ENCODE data around the gene LRRC37A3. TPM values are rescaled to one million over a fixed set of nuclear protein-coding genes. Genes with fewer than 3 reads are reported as not detected.

The LRRC37A3 gene
- total and polyA plus RNA-seq, 2 of the 13 experiments (the other 11 are each of a cell fraction or from before 2014, with no cell fraction given), result 0.62 to 1.1 TPM

DNA sequence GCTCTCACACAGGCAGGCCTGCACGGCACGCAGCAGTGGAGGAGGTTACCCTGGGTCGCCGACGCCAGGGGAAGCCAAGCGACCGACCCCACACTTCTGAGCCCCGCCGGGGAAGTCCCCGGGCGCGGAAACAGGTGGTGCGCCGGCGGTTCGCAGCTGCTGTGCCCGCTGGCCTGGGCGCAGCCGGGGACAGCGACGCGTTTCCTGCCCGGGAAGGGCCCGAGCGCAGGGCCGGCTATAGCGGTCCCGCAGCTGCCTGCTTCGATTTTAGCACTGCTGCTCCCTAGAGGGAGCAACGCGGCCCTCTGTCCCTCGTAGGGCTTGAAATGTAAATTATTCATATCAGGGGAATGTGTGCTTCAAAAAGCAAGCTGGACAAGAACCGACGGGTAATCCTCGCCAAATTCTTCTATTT is 46.6 kb upstream of the LRRC37A3 start (continued):
- TF ChIP-seq RFX3 (CRISPR knock-in tag; IDR thresholded peaks at IDR 0.05) (0 out of 2 replicates have a peak, but pooled peaks have one; percentile 36), ZNF781 (CRISPR knock-in tag; IDR thresholded peaks at IDR 0.05; ENCODE audit: borderline replicate concordance, not compliant biosample characterization) (peak; percentile 97), ZBTB7B (CRISPR knock-in tag; IDR thresholded peaks at IDR 0.05) (peak; percentile 76), MED13 (CRISPR knock-in tag; IDR thresholded peaks at IDR 0.05) (0 out of 2 replicates have a peak, but pooled peaks have one; percentile 45), ZNF124 (CRISPR knock-in tag; IDR thresholded peaks at IDR 0.05) (peak; percentile 73), POLR2A (IDR thresholded peaks at IDR 0.05; ENCODE audit: insufficient read depth in 1 of 2, low read depth in 2 of 2, low read length in 2 of 2) (peak; percentile 57 to 75), ZNF607 (CRISPR knock-in tag; IDR thresholded peaks at IDR 0.05; ENCODE audit: borderline replicate concordance) (peak; percentile 99), YEATS2 (CRISPR knock-in tag; IDR thresholded peaks at IDR 0.05; ENCODE audit: borderline replicate concordance) (peak; percentile 81; the same call in 1 of the 2 replicates), ZIK1 (CRISPR knock-in tag; IDR thresholded peaks at IDR 0.05; ENCODE audit: borderline replicate concordance, low read depth) (peak; percentile 97), ZNF367 (CRISPR knock-in tag; IDR thresholded peaks at IDR 0.05; ENCODE audit: borderline replicate concordance) (peak; percentile 90; the same call in 1 of the 2 replicates), ZNF253 (CRISPR knock-in tag; IDR thresholded peaks at IDR 0.05; ENCODE audit: borderline replicate concordance) (peak; percentile 98)
- TF ChIP-seq, protein P1, sequence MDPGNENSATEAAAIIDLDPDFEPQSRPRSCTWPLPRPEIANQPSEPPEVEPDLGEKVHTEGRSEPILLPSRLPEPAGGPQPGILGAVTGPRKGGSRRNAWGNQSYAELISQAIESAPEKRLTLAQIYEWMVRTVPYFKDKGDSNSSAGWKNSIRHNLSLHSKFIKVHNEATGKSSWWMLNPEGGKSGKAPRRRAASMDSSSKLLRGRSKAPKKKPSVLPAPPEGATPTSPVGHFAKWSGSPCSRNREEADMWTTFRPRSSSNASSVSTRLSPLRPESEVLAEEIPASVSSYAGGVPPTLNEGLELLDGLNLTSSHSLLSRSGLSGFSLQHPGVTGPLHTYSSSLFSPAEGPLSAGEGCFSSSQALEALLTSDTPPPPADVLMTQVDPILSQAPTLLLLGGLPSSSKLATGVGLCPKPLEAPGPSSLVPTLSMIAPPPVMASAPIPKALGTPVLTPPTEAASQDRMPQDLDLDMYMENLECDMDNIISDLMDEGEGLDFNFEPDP (CRISPR knock-in tag; conservative IDR thresholded peaks at IDR 0.05), result peak; percentile 97; the same call in 1 of the 2 replicates
- TF ChIP-seq, protein P2, sequence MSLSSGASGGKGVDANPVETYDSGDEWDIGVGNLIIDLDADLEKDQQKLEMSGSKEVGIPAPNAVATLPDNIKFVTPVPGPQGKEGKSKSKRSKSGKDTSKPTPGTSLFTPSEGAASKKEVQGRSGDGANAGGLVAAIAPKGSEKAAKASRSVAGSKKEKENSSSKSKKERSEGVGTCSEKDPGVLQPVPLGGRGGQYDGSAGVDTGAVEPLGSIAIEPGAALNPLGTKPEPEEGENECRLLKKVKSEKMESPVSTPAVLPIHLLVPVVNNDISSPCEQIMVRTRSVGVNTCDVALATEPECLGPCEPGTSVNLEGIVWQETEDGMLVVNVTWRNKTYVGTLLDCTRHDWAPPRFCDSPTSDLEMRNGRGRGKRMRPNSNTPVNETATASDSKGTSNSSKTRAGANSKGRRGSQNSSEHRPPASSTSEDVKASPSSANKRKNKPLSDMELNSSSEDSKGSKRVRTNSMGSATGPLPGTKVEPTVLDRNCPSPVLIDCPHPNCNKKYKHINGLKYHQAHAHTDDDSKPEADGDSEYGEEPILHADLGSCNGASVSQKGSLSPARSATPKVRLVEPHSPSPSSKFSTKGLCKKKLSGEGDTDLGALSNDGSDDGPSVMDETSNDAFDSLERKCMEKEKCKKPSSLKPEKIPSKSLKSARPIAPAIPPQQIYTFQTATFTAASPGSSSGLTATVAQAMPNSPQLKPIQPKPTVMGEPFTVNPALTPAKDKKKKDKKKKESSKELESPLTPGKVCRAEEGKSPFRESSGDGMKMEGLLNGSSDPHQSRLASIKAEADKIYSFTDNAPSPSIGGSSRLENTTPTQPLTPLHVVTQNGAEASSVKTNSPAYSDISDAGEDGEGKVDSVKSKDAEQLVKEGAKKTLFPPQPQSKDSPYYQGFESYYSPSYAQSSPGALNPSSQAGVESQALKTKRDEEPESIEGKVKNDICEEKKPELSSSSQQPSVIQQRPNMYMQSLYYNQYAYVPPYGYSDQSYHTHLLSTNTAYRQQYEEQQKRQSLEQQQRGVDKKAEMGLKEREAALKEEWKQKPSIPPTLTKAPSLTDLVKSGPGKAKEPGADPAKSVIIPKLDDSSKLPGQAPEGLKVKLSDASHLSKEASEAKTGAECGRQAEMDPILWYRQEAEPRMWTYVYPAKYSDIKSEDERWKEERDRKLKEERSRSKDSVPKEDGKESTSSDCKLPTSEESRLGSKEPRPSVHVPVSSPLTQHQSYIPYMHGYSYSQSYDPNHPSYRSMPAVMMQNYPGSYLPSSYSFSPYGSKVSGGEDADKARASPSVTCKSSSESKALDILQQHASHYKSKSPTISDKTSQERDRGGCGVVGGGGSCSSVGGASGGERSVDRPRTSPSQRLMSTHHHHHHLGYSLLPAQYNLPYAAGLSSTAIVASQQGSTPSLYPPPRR (CRISPR knock-in tag; IDR thresholded peaks at IDR 0.05; ENCODE audit: borderline replicate concordance), result peak; percentile 58; the same call in 1 of the 2 replicates
- TF ChIP-seq, protein P3, sequence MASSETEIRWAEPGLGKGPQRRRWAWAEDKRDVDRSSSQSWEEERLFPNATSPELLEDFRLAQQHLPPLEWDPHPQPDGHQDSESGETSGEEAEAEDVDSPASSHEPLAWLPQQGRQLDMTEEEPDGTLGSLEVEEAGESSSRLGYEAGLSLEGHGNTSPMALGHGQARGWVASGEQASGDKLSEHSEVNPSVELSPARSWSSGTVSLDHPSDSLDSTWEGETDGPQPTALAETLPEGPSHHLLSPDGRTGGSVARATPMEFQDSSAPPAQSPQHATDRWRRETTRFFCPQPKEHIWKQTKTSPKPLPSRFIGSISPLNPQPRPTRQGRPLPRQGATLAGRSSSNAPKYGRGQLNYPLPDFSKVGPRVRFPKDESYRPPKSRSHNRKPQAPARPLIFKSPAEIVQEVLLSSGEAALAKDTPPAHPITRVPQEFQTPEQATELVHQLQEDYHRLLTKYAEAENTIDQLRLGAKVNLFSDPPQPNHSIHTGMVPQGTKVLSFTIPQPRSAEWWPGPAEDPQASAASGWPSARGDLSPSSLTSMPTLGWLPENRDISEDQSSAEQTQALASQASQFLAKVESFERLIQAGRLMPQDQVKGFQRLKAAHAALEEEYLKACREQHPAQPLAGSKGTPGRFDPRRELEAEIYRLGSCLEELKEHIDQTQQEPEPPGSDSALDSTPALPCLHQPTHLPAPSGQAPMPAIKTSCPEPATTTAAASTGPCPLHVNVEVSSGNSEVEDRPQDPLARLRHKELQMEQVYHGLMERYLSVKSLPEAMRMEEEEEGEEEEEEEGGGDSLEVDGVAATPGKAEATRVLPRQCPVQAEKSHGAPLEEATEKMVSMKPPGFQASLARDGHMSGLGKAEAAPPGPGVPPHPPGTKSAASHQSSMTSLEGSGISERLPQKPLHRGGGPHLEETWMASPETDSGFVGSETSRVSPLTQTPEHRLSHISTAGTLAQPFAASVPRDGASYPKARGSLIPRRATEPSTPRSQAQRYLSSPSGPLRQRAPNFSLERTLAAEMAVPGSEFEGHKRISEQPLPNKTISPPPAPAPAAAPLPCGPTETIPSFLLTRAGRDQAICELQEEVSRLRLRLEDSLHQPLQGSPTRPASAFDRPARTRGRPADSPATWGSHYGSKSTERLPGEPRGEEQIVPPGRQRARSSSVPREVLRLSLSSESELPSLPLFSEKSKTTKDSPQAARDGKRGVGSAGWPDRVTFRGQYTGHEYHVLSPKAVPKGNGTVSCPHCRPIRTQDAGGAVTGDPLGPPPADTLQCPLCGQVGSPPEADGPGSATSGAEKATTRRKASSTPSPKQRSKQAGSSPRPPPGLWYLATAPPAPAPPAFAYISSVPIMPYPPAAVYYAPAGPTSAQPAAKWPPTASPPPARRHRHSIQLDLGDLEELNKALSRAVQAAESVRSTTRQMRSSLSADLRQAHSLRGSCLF (CRISPR knock-in tag; IDR thresholded peaks at IDR 0.05; ENCODE audit: borderline replicate concordance), result peak; percentile 96
- TF ChIP-seq, protein P4, sequence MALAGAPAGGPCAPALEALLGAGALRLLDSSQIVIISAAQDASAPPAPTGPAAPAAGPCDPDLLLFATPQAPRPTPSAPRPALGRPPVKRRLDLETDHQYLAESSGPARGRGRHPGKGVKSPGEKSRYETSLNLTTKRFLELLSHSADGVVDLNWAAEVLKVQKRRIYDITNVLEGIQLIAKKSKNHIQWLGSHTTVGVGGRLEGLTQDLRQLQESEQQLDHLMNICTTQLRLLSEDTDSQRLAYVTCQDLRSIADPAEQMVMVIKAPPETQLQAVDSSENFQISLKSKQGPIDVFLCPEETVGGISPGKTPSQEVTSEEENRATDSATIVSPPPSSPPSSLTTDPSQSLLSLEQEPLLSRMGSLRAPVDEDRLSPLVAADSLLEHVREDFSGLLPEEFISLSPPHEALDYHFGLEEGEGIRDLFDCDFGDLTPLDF (CRISPR knock-in tag; IDR thresholded peaks at IDR 0.05), result peak; percentile 85

Data from HepG2 (cell line).